HG02973 (cell line): ENCODE data around the gene CEBPZOS.

Experiments
- ATAC-seq: cut with Tn5 transposase; IDR thresholded peaks from one replicate; pipeline ENCODE4 v1.9.1; 2021; ENCODE audit warnings: moderate library complexity; ENCODE audit not compliant: unreplicated experiment

CEBPZOS gene

DNA sequence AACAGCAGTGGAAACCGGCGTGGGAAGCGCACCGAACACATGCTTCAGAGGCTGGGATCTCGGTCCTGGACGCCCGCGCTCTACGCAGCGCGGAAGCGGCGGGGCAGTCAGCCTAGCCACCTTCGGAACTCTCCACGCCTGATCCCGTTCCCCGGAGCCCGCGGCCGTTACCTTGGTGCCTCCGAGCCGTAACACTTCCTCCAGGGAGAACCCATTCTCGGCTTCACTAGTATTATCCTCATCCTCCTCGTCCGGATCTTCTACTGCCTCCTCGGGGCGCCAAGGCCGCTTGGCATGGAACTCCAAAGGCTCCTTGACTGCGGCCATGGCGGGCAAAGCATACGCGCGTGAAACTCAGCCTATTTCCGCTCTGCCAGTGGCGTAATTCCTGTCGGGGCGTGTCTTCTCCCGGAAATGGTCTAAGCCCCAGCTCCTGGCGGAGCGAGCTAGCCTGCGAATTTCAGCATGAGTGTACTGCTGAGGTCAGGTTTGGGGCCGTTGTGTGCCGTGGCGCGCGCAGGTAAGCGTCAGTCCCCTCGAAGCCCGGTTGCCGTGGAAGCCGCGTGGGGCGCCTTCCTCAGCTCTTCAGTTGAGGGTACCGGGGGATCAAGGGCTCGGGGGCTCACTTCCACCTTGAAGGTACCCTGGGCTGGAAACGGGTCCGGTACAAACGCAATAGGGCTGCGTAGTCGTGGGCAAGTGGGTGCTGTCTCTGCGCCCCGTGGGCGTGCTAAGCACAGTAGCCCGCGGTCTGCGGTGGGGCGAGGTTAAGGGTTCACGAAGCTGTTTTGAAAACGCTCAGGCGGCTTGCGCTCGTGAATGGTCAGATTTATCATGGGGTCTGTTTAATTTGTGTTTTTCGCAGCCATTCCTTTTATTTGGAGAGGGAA is 35.2 kb downstream of the CEBPZOS start, which contains the start of the genes CEBPZ and NDUFAF7:
TSS of gene CEBPZ (minus strand) at position 356 of the 890 bp plus-strand sequence. CDS start at position 327, 29 bp downstream.
TSS of gene NDUFAF7 (plus strand) at position 418 of the 890 bp plus-strand sequence. CDS start at position 466, 48 bp downstream.
- peak; percentile 90 for ATAC-seq

GRCh38 chr2:37232131-37232933 is 36.0 kb downstream of the CEBPZOS start:
- no peak for ATAC-seq

GRCh38 chr2:37243435-37243834 is 47.1 kb downstream of the CEBPZOS start:
- ATAC-seq = no peak

DNA sequence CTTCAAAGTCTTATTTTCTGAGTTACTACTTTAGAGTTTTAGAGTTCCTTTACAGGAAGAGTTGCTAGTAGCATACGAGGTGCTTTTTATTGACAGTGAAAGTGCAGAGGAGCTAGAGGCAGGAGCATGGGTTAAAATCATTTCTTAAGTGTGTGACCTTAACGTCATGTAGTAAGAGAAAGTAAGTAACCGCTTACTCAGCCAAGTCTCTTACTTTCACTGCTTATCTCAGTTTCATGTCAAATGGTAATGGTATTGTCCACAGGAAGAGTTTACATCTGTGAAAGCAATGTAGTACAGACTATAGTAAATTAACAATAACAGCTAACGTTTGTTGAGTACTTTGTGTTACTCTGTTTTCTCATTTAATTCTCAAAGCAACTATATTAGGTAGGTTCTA is 47.7 kb downstream of the CEBPZOS start:
- ATAC-seq = peak; percentile 68

DNA sequence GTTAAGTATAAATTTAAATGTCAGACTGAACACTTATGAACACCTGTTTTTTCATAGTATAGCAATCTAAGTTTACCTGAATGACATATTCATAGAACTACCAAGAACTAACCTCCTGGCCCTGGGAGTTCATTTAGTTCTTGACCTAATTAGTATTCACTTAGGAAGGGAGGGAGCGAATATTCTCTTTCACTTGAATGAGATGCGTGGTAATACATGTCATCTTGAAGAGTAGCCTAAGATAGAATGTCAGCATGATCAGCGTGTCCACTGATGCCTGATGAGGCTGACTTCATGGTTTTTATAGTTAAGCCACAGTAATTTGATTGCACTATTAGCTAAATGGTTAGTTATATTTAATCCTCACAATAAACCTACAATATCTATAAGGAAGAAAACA is 48.5 kb downstream of the CEBPZOS start:
- no peak for ATAC-seq

DNA sequence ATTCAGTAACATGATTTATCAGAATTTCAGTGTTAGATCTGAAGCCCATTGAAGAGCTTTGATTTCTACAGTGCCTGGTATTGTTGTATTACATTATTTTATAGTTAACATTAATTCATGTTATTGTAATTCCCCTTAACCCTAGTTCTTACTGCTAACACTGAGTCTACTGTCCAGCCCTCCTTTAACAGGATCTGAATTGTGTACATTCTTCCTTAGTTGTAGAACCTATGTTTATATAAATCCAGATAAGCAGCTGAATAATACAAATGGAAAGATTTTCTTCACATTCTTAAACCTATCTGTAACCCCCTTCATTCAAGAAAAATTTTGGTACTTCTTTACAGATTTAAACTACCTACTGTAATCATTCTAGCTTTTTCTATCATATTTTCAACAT is 49.9 kb downstream of the CEBPZOS start:
- no peak for ATAC-seq

DNA sequence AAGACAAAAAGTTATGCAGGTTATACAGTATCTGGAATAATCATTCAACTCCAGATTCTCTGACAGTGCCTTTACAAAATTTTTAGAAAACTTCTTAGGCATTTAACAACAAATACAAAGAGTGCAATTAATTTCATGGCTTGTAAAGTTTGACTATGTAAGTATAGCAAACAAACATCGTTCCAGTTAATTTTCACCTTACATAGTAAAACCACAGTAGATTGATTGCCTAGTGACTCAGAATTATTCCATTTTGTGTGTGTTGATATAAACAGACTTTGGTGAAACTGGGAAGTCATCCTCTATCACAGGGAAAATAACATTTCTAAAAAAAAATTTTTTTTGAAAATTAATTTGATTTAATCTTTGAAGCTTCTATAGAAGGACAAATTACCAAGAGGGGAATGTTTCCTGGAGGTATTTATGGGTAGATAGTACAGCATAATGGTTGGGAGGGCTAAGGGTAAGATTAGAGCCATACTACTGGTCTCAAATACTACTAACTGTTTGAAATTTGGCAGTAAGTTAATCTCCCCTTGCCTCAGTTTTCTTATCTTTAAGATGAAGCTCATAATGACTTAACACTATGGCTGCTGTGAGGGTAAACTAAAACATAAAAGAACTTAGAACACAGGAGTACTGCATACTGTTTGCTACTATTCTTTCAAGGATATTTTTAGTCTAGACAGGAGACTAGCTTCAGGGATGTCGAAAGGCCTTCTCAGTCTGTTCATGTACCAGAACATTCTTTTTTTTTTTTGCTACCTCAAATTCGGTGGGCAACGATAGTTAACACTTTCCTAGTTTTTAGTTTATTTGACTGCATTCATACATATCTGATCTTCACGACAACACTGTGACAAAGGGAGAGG is 54.8 kb downstream of the CEBPZOS start:
- no peak for ATAC-seq
